Tibial nerve (tissue), 4 donors: ENCODE results near the gene RAPGEF5. TPM values are rescaled to one million over a fixed set of nuclear protein-coding genes. Genes with fewer than 3 reads are reported as not detected.

Experiments
- DNase-seq, 2 donors: peaks; one replicate each; pipeline ENCODE4 v3.0.0-alpha.2; 2019; ENCODE audit warnings: low spot score in 2 of 2
- H3K27ac ChIP-seq, 4 donors: fragments of 200-600 bp; sonication (generic) in 3 of 4; one replicate each; pipeline ENCODE4 v1.5.1; 2017 to 2019; ENCODE audit warnings: mild to moderate bottlenecking in 1 of 4
- H3K27me3 ChIP-seq, 2 donors: fragments of 200-600 bp; sonication (generic) in 1 of 2; one replicate each; pipeline versions ENCODE4 v1.5.1 to v1.6.0; 2017 to 2019
- H3K36me3 ChIP-seq, 3 donors: fragments of 200-600 bp; sonication (generic); one replicate each; pipeline ENCODE4 v1.5.1; 2018 to 2019
- H3K4me1 ChIP-seq, 4 donors: fragments of 200-600 bp; sonication (generic) in 3 of 4; one replicate each; pipeline ENCODE4 v1.5.1; 2017 to 2019
- H3K4me3 ChIP-seq, 4 donors: fragments of 200-600 bp; sonication (generic) in 3 of 4; one replicate each; pipeline ENCODE4 v1.5.1; 2017 to 2019; ENCODE audit warnings: mild to moderate bottlenecking in 1 of 4, moderate library complexity in 1 of 4
- H3K9me3 ChIP-seq, 4 donors: fragments of 200-600 bp; sonication (generic) in 3 of 4; one replicate each; pipeline ENCODE4 v1.5.1; 2017 to 2019
- EP300 ChIP-seq, 2 donors: sonication (generic); formaldehyde crosslinking; IDR thresholded peaks; one replicate each; pipeline ENCODE4 v1.6.1; 2017; ENCODE audit warnings: antibody characterized with exemption in 2 of 2, mild to moderate bottlenecking in 1 of 2
- POLR2A ChIP-seq, 2 donors: fragments of 450-650 bp; IDR thresholded peaks; one replicate each; pipeline ENCODE4 v1.6.1; 2017; ENCODE audit warnings: antibody characterized with exemption in 2 of 2, mild to moderate bottlenecking in 2 of 2, moderate library complexity in 2 of 2
- WGBS, 2 donors: methylation state at CpG; one replicate each; pipeline ENCODE4 v1.1.5; 2018; 5-methylcytosine and 5-hydroxymethylcytosine counted together
- total RNA-seq, 4 donors: library from RNA; depleted of rRNA; stranded (reverse); fragments of >200 nt; gene quantifications; one replicate each; pipeline ENCODE4 v1.1.0, GENCODE V29; 2016
- TF ChIP-seq, protein P1 (sequence below), 5 experiments: fragments of 200-600 bp in 3 of 5; fragments of 450-650 bp in 2 of 5; sonication (generic) in 3 of 5; IDR thresholded peaks; one replicate each; pipeline ENCODE4 v1.5.1; 2016 to 2019; ENCODE audit warnings: antibody characterized with exemption in 5 of 5, mild to moderate bottlenecking in 3 of 5, moderate library complexity in 2 of 5

The RAPGEF5 gene
- total RNA-seq, 4 donors from 2014 or later, result 63.3 to 121 (median 76.9) TPM

DNA sequence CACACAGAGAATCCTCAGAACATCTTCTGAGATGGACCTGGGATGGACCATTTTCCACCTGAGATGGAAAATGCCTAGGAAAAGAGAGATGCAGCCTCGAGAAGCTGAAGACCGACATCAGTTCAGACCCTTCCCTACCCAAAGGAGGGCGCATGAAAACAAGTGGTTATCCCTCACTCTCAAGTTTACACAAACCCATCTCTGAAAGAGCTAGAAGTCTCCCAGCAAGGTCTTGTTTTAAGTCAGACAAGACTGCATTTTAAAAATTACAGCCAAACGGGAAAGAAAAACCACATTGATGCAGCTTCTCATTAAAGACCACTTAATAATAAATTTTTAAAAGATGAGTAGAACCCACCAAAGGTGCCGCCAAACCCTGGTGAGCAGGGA is 1.3 kb downstream of the RAPGEF5 start:
- H3K9me3 ChIP-seq, result peaks cover 0 to 16% (median 0%) of the 10 kb centered on the region in 4 donors
- peak overlapping the region in 1 of 4 donors; percentile 12 for H3K27ac ChIP-seq
- peak overlapping the region in 2 of 4 donors; percentile 27 to 54 for H3K4me3 ChIP-seq
- peaks cover 0 to 16% (median 2%) of the 10 kb centered on the region in 4 donors for H3K4me1 ChIP-seq
- H3K36me3 ChIP-seq, result no peaks in the 10 kb centered on the region
- TF ChIP-seq POLR2A (IDR thresholded peaks at IDR 0.05), result no peak
- DNase-seq, result no peak
- 86 to 87% methylated on average over 5 of the region's 5 CpGs for WGBS, 2 donors
- peaks cover 0 to 5% of the 10 kb centered on the region in 2 donors for H3K27me3 ChIP-seq

GRCh38 chr7:22354462-22354861 is 2.5 kb downstream of the RAPGEF5 start:
- DNase-seq, result no peak
- peaks cover 0 to 16% (median 0%) of the 10 kb centered on the region in 4 donors for H3K9me3 ChIP-seq
- no peak overlapping the region for H3K27ac ChIP-seq
- H3K27me3 ChIP-seq, result peaks cover 0 to 5% of the 10 kb centered on the region in 2 donors
- WGBS, 2 donors, result 91 to 93% methylated on average over 2 of the region's 2 CpGs
- TF ChIP-seq POLR2A (IDR thresholded peaks at IDR 0.05) (no peak), EP300 (IDR thresholded peaks at IDR 0.05) (no peak)
- TF ChIP-seq, protein P1, sequence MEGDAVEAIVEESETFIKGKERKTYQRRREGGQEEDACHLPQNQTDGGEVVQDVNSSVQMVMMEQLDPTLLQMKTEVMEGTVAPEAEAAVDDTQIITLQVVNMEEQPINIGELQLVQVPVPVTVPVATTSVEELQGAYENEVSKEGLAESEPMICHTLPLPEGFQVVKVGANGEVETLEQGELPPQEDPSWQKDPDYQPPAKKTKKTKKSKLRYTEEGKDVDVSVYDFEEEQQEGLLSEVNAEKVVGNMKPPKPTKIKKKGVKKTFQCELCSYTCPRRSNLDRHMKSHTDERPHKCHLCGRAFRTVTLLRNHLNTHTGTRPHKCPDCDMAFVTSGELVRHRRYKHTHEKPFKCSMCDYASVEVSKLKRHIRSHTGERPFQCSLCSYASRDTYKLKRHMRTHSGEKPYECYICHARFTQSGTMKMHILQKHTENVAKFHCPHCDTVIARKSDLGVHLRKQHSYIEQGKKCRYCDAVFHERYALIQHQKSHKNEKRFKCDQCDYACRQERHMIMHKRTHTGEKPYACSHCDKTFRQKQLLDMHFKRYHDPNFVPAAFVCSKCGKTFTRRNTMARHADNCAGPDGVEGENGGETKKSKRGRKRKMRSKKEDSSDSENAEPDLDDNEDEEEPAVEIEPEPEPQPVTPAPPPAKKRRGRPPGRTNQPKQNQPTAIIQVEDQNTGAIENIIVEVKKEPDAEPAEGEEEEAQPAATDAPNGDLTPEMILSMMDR (IDR thresholded peaks at IDR 0.05), result no peak
- no peak overlapping the region for H3K4me3 ChIP-seq
- no peaks in the 10 kb centered on the region for H3K36me3 ChIP-seq
- H3K4me1 ChIP-seq, result peaks cover 0 to 16% (median 2%) of the 10 kb centered on the region in 4 donors

GRCh38 chr7:22352887-22353286 is 4.1 kb downstream of the RAPGEF5 start:
- peaks cover 0 to 16% (median 2%) of the 10 kb centered on the region in 4 donors for H3K4me1 ChIP-seq
- H3K4me3 ChIP-seq, result no peak overlapping the region
- WGBS, 2 donors, result 95% methylated on average over 4 of the region's 4 CpGs
- peaks cover 0 to 16% (median 0%) of the 10 kb centered on the region in 4 donors for H3K9me3 ChIP-seq
- DNase-seq, result no peak
- TF ChIP-seq EP300 (IDR thresholded peaks at IDR 0.05), result no peak
- no peak for TF ChIP-seq POLR2A (IDR thresholded peaks at IDR 0.05)
- TF ChIP-seq, protein P1 (IDR thresholded peaks at IDR 0.05), result no peak
- H3K36me3 ChIP-seq, result no peaks in the 10 kb centered on the region
- H3K27me3 ChIP-seq, result peaks cover 0 to 5% of the 10 kb centered on the region in 2 donors
- no peak overlapping the region for H3K27ac ChIP-seq

DNA sequence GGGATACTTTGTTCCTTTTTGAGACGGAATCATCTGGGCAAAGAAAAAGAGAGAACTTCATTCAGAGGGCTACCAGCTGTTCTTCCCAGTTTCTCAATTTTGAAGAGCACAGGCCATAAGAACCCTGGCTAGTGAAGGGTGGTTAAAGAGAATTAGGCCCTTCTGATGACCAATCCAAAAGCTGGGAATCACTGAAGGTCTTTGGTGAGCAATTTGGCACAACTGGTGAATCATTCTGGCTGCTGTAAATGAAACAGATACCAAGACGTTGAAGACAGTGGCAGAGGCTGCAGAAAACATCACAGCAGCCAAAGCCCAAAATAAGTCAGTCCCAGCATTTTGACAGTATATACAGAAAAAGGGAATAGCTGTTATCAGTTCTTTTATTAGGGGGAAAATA is 5.1 kb downstream of the RAPGEF5 start:
- no peak overlapping the region for H3K27ac ChIP-seq
- no peak overlapping the region for H3K4me3 ChIP-seq
- peaks cover 0 to 7% (median 0%) of the 10 kb centered on the region in 4 donors for H3K4me1 ChIP-seq
- TF ChIP-seq POLR2A (IDR thresholded peaks at IDR 0.05) (no peak), EP300 (IDR thresholded peaks at IDR 0.05) (no peak)
- TF ChIP-seq, protein P1 (IDR thresholded peaks at IDR 0.05), result no peak
- no peak for DNase-seq
- 53 to 59% methylated on average over 2 of the region's 2 CpGs for WGBS, 2 donors
- H3K36me3 ChIP-seq, result no peaks in the 10 kb centered on the region
- peaks cover 0 to 5% of the 10 kb centered on the region in 2 donors for H3K27me3 ChIP-seq
- H3K9me3 ChIP-seq, result peaks cover 0 to 16% (median 0%) of the 10 kb centered on the region in 4 donors

DNA sequence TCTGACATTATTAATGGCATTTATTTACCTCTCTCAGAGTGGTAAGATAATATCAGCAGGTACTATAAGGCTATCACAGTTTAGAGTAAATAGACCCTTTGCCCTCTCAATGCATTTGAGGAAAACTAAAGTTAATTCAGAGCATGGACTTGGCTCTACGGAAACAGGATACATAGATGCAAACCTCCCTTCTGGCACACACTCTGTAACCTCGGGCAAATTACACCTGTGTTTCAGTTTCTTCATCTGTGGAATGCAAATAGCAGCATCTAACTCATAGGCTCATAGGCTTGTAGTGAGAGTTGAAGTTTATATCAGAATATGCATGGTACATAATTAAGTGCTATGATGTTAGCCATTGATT is 5.6 kb downstream of the RAPGEF5 start:
- no peaks in the 10 kb centered on the region for H3K36me3 ChIP-seq
- peaks cover 0 to 16% (median 0%) of the 10 kb centered on the region in 4 donors for H3K9me3 ChIP-seq
- WGBS, 2 donors, result 82 to 85% methylated on average over 2 of the region's 2 CpGs
- no peak overlapping the region for H3K27ac ChIP-seq
- no peak overlapping the region for H3K4me3 ChIP-seq
- TF ChIP-seq, protein P1 (IDR thresholded peaks at IDR 0.05), result no peak
- TF ChIP-seq EP300 (IDR thresholded peaks at IDR 0.05) (no peak), POLR2A (IDR thresholded peaks at IDR 0.05) (no peak)
- peaks cover 0 to 4% (median 0%) of the 10 kb centered on the region in 4 donors for H3K4me1 ChIP-seq
- no peak for DNase-seq
- peaks cover 0 to 3% of the 10 kb centered on the region in 2 donors for H3K27me3 ChIP-seq
